ENCODE measurements around the gene BPIFB2. TPM values are rescaled to one million over a fixed set of nuclear protein-coding genes. Genes with fewer than 3 reads are reported as not detected.

BPIFB2 gene
- polyA plus RNA-seq, 1 of the 3 experiments (the other 2 are of a cell fraction), result not detected

DNA sequence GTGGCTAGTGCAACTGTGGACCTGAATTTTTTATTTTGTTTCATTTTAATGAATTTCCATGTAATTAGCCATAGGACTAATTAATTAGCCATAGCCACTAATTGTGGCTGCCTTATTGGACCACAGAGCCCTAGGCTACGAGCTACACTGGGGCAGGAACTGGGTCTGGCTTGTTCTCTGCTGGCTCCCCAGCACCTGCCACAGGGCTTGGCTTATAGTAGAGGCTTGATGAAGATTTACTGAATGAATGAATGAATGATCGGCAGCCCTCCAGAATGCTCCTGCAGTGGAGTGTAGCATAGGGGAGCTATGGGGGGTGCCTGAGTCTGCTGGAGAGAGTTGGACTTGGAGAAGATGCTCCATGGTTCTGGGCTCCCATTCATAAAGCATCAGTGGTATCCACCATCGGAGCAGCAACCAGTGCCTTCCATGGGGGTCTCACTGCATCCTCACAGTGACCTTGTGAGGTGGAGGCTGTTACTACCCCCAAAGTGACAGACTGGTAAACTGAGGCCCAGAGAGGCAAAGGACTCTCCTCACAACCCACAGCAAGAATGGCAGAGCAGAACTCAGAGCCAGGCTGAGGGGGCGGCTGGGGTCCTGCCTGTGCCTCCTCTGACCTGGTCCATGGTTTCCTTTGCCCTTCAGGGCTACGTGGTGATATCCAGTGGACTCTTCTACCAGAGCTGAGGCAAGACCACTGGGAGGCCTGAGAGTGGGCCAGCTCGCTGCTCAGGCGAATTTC is 15.4 kb downstream of the BPIFB2 start:
- no peaks in the 10 kb centered on the region for H3K79me2 ChIP-seq (ENCODE audit: insufficient read depth)
- H4K20me1 ChIP-seq (ENCODE audit: insufficient read depth), result no peaks in the 10 kb centered on the region
- no peak overlapping the region for H2AFZ ChIP-seq (ENCODE audit: low read depth)
- no peaks in the 10 kb centered on the region for H3K9me2 ChIP-seq
- WGBS (ENCODE audit: low lambda C conversion rate), result 0% methylated on average over 6 of the region's 7 CpGs
- ChIA-PET CTCF (interaction anchor here (1.4 kb wide), 1 partner anchor 9 kb away, joined by 3 read pairs; no protein-coding TSS in a partner anchor), POLR2A (no interaction called here)
- H3K27ac ChIP-seq (ENCODE audit: low read depth in 2 of 2, low read length in 1 of 2), result no peak overlapping the region
- H3K4me1 ChIP-seq (ENCODE audit: control insufficient read depth in 1 of 2, insufficient read depth in 2 of 2, low read depth in 1 of 2, low read length in 1 of 2), result no peaks in the 10 kb centered on the region
- no peaks in the 10 kb centered on the region for H3K36me3 ChIP-seq (replicated peaks in 1 of 2; ENCODE audit: control insufficient read depth in 1 of 2, insufficient read depth in 2 of 2, low read length in 1 of 2)
- H3K9ac ChIP-seq, result no peak overlapping the region
- H3K9me3 ChIP-seq, result no peaks in the 10 kb centered on the region
- H3K27me3 ChIP-seq (ENCODE audit: insufficient read depth), result peaks cover 10% of the 10 kb centered on the region; the same call in 1 of the 2 replicates
- H3F3A ChIP-seq (replicated peaks; ENCODE audit: insufficient read depth), result no peaks in the 10 kb centered on the region
- no peak for DNase-seq
- H3K4me2 ChIP-seq, result no peak overlapping the region
- TF ChIP-seq, protein P1, sequence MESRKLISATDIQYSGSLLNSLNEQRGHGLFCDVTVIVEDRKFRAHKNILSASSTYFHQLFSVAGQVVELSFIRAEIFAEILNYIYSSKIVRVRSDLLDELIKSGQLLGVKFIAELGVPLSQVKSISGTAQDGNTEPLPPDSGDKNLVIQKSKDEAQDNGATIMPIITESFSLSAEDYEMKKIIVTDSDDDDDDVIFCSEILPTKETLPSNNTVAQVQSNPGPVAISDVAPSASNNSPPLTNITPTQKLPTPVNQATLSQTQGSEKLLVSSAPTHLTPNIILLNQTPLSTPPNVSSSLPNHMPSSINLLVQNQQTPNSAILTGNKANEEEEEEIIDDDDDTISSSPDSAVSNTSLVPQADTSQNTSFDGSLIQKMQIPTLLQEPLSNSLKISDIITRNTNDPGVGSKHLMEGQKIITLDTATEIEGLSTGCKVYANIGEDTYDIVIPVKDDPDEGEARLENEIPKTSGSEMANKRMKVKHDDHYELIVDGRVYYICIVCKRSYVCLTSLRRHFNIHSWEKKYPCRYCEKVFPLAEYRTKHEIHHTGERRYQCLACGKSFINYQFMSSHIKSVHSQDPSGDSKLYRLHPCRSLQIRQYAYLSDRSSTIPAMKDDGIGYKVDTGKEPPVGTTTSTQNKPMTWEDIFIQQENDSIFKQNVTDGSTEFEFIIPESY (IDR thresholded peaks at IDR 0.05; ENCODE audit: borderline replicate concordance, low read depth), result no peak
- TF ChIP-seq RFX5 (IDR thresholded peaks at IDR 0.05; ENCODE audit: low read length) (no peak), SMC3 (IDR thresholded peaks at IDR 0.05; ENCODE audit: low read depth, low read length) (no peak)
- no peak overlapping the region for H3K4me3 ChIP-seq (ENCODE audit: low read depth in 2 of 2, low read length in 1 of 2)

DNA sequence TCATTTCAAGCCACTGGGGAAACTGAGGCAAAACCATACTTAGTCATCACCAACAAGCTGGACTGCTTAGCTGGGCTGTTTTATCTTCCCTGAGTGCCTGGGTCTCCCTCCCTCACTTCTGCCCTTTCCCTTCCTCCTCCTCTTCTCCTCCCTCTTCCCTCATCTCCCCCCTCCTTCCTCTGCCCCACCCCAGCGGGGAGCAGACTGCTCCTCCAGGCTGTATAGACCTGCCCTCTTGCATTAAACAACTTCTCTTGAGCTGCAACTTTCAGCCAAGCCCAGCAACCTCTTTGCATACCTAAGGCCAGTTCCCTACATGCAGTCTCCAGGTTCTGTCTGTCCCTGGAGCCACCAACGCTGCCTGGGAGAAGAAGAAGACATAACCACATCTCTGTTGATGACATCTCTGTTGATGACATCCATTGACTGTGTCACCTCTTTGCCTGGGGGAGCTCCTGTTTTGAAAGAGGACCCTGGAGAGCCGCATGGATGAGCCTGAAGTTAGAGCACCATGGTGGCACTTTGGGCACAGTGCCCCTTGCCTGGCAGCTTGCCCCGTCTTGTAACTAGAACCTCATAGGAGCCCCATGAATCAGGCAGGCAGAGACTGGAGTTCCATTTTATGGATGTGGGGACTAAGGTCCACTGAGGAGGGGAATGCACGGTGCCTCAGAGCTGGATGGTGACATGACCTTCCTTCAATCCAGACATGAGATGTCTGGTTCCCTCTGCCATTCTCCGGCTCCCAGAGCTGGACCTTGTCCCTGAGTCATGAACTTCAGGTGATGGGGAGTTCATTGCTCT is 16.1 kb downstream of the BPIFB2 start:
- Histone ChIP-seq H3K9ac (no peak overlapping the region), H2AFZ (ENCODE audit: low read depth) (no peak overlapping the region), H3K9me2 (no peaks in the 10 kb centered on the region), H3F3A (replicated peaks; ENCODE audit: insufficient read depth) (no peaks in the 10 kb centered on the region), H3K36me3 (replicated peaks in 1 of 2; ENCODE audit: control insufficient read depth in 1 of 2, insufficient read depth in 2 of 2, low read length in 1 of 2) (no peaks in the 10 kb centered on the region), H3K27ac (ENCODE audit: low read depth in 2 of 2, low read length in 1 of 2) (no peak overlapping the region), H3K4me3 (ENCODE audit: low read depth in 2 of 2, low read length in 1 of 2) (no peak overlapping the region), H3K9me3 (no peaks in the 10 kb centered on the region), H3K27me3 (ENCODE audit: insufficient read depth) (peaks cover 10% of the 10 kb centered on the region; the same call in 1 of the 2 replicates), H3K4me1 (ENCODE audit: control insufficient read depth in 1 of 2, insufficient read depth in 2 of 2, low read depth in 1 of 2, low read length in 1 of 2) (no peaks in the 10 kb centered on the region), H3K4me2 (no peak overlapping the region), H3K79me2 (ENCODE audit: insufficient read depth) (no peaks in the 10 kb centered on the region), H4K20me1 (ENCODE audit: insufficient read depth) (no peaks in the 10 kb centered on the region)
- ChIA-PET CTCF (interaction anchor here (1.4 kb wide), 1 partner anchor 10 kb away, joined by 3 read pairs; no protein-coding TSS in a partner anchor), POLR2A (no interaction called here)
- 2% methylated on average over 6 of the region's 6 CpGs for WGBS (ENCODE audit: low lambda C conversion rate)
- no peak for DNase-seq
- no peak for TF ChIP-seq SMC3 (IDR thresholded peaks at IDR 0.05; ENCODE audit: low read depth, low read length)
- TF ChIP-seq FOXM1 (IDR thresholded peaks at IDR 0.05; ENCODE audit: low read depth), result no peak
- TF ChIP-seq RXRA (IDR thresholded peaks at IDR 0.05; ENCODE audit: borderline replicate concordance, low read depth), result no peak
- TF ChIP-seq SIN3A (IDR thresholded peaks at IDR 0.05; ENCODE audit: borderline replicate concordance, low read depth, low read length), result no peak
- TF ChIP-seq, protein P2, sequence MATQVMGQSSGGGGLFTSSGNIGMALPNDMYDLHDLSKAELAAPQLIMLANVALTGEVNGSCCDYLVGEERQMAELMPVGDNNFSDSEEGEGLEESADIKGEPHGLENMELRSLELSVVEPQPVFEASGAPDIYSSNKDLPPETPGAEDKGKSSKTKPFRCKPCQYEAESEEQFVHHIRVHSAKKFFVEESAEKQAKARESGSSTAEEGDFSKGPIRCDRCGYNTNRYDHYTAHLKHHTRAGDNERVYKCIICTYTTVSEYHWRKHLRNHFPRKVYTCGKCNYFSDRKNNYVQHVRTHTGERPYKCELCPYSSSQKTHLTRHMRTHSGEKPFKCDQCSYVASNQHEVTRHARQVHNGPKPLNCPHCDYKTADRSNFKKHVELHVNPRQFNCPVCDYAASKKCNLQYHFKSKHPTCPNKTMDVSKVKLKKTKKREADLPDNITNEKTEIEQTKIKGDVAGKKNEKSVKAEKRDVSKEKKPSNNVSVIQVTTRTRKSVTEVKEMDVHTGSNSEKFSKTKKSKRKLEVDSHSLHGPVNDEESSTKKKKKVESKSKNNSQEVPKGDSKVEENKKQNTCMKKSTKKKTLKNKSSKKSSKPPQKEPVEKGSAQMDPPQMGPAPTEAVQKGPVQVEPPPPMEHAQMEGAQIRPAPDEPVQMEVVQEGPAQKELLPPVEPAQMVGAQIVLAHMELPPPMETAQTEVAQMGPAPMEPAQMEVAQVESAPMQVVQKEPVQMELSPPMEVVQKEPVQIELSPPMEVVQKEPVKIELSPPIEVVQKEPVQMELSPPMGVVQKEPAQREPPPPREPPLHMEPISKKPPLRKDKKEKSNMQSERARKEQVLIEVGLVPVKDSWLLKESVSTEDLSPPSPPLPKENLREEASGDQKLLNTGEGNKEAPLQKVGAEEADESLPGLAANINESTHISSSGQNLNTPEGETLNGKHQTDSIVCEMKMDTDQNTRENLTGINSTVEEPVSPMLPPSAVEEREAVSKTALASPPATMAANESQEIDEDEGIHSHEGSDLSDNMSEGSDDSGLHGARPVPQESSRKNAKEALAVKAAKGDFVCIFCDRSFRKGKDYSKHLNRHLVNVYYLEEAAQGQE (IDR thresholded peaks at IDR 0.05; ENCODE audit: low read depth, low read length), result no peak
- no peak for TF ChIP-seq MXI1 (IDR thresholded peaks at IDR 0.05; ENCODE audit: low read depth, low read length)
- TF ChIP-seq YY1 (IDR thresholded peaks at IDR 0.05; ENCODE audit: low read depth), result no peak
- TF ChIP-seq, protein P3, sequence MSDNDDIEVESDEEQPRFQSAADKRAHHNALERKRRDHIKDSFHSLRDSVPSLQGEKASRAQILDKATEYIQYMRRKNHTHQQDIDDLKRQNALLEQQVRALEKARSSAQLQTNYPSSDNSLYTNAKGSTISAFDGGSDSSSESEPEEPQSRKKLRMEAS (IDR thresholded peaks at IDR 0.05; ENCODE audit: low read depth), result no peak
- no peak for TF ChIP-seq GATA2 (CRISPR knock-in tag; IDR thresholded peaks at IDR 0.05)
- no peak for TF ChIP-seq EZH2phosphoT487 (IDR thresholded peaks at IDR 0.05; ENCODE audit: borderline replicate concordance, low read depth)
- TF ChIP-seq, protein P1 (IDR thresholded peaks at IDR 0.05; ENCODE audit: borderline replicate concordance, low read depth), result no peak
- TF ChIP-seq NRF1 (IDR thresholded peaks at IDR 0.05; ENCODE audit: low read depth, low read length), result no peak
- TF ChIP-seq JUND (IDR thresholded peaks at IDR 0.05), result no peak
- no peak for TF ChIP-seq FOXJ3 (CRISPR knock-in tag; IDR thresholded peaks at IDR 0.05)
- no peak for TF ChIP-seq CHD2 (IDR thresholded peaks at IDR 0.05; ENCODE audit: low read length, partially characterized antibody)
- no peak for TF ChIP-seq GABPA (IDR thresholded peaks at IDR 0.05; ENCODE audit: low read depth)

Data from SK-N-SH (cell line).